ENCODE results near the gene HS3ST4.

GRCh38 chr16:25877103-25877502 is 185.3 kb downstream of the HS3ST4 start:
- TF ChIP-seq CTCF (IDR thresholded peaks at IDR 0.05) (no peak), POLR2A (IDR thresholded peaks at IDR 0.05) (no peak)
